GM23338 (cell line): Measurements from ENCODE around the gene SPEM3. TPM values are rescaled to one million over a fixed set of nuclear protein-coding genes. Genes with fewer than 3 reads are reported as not detected.

Experiments
- ATAC-seq: fragments of 200-7000 bp; cut with Tn5 transposase; 3 replicates; pipeline ENCODE4 v1.9.1; 2020
- DNase-seq: peaks from one replicate; pipeline ENCODE4 v3.0.0-alpha.2; 2015; ENCODE audit warnings: low spot score
- H2AFZ ChIP-seq: fragments of 200-600 bp; sonication (generic); 2 replicates; pipeline ENCODE4 v1.8.0; 2016; ENCODE audit warnings: antibody characterized with exemption, mild to moderate bottlenecking, moderate library complexity
- H3F3A ChIP-seq: fragments of 200-600 bp; sonication (generic); replicated peaks from 2 replicates; pipeline ENCODE4 v1.8.0; 2017; ENCODE audit warnings: antibody characterized with exemption, mixed run types, low read depth
- H3K27ac ChIP-seq: fragments of 200-600 bp; sonication (generic); 2 replicates; pipeline ENCODE4 v1.6.1; 2016; ENCODE audit warnings: low read depth
- H3K27me3 ChIP-seq: fragments of 200-600 bp; sonication (generic); 2 replicates; pipeline ENCODE4 v1.8.0; 2016; ENCODE audit warnings: mild to moderate bottlenecking, mixed run types, moderate library complexity; ENCODE audit not compliant: insufficient read depth
- H3K36me3 ChIP-seq: fragments of 200-600 bp; sonication (generic); 2 replicates; pipeline ENCODE4 v1.8.0; 2016; ENCODE audit warnings: mild to moderate bottlenecking; ENCODE audit not compliant: insufficient read depth
- H3K4me1 ChIP-seq: fragments of 200-600 bp; sonication (generic); 2 replicates; pipeline ENCODE4 v1.8.0; 2016; ENCODE audit warnings: mild to moderate bottlenecking, moderate library complexity; ENCODE audit not compliant: insufficient read depth
- H3K4me2 ChIP-seq: fragments of 200-600 bp; sonication (generic); 2 replicates; pipeline ENCODE4 v1.7.1; 2017; ENCODE audit warnings: mixed run types
- H3K4me3 ChIP-seq: fragments of 200-600 bp; sonication (generic); 2 replicates; pipeline ENCODE4 v1.6.1; 2016; ENCODE audit warnings: mixed run types
- H3K79me2 ChIP-seq: fragments of 200-600 bp; sonication (generic); replicated peaks from 2 replicates; pipeline ENCODE4 v1.8.0; 2017; ENCODE audit warnings: mild to moderate bottlenecking; ENCODE audit not compliant: insufficient read depth
- H3K9me2 ChIP-seq: fragments of 200-600 bp; sonication (generic); 2 replicates; pipeline ENCODE4 v1.8.0; 2017; ENCODE audit not compliant: insufficient read depth
- H4K20me1 ChIP-seq: fragments of 200-600 bp; sonication (generic); replicated peaks from 2 replicates; pipeline ENCODE4 v1.8.0; 2017; ENCODE audit warnings: mild to moderate bottlenecking; ENCODE audit not compliant: insufficient read depth
- H3K27ac Mint-ChIP-seq: 2 replicates; pipeline ENCODE4 v1.8.0; 2020; ENCODE audit warnings: inconsistent platforms, mild to moderate bottlenecking, moderate library complexity, mixed read lengths
- H3K27me3 Mint-ChIP-seq: 3 replicates; pipeline ENCODE4 v1.8.0; 2022; ENCODE audit warnings: low read depth, mild to moderate bottlenecking, moderate library complexity, mixed read lengths, inconsistent platforms; ENCODE audit not compliant: insufficient read depth, poor library complexity
- H3K36me3 Mint-ChIP-seq: 3 replicates; pipeline ENCODE4 v1.8.0; 2021; ENCODE audit warnings: low read depth, mild to moderate bottlenecking, inconsistent platforms, moderate library complexity, mixed read lengths
- H3K4me1 Mint-ChIP-seq: 3 replicates; pipeline ENCODE4 v1.8.0; 2020; ENCODE audit warnings: mild to moderate bottlenecking, inconsistent platforms, mixed read lengths
- H3K4me3 Mint-ChIP-seq: 3 replicates; pipeline ENCODE4 v1.8.0; 2021; ENCODE audit warnings: moderate library complexity, mild to moderate bottlenecking, inconsistent platforms, mixed read lengths
- H3K9me3 Mint-ChIP-seq: 3 replicates; pipeline ENCODE4 v1.8.0; 2020; ENCODE audit warnings: moderate library complexity, mild to moderate bottlenecking, inconsistent platforms, mixed read lengths
- CREB1 ChIP-seq: fragments of 250-450 bp; sonication (Bioruptor Pico); IDR thresholded peaks from 2 replicates; pipeline ENCODE4 v1.5.0; 2020; ENCODE audit warnings: low read depth, mild to moderate bottlenecking, moderate library complexity
- EZH2 ChIP-seq: fragments of 200-600 bp; sonication (generic); IDR thresholded peaks from one replicate; pipeline ENCODE4 v1.8.0; 2017; ENCODE audit warnings: antibody characterized with exemption, mild to moderate bottlenecking, low read depth; ENCODE audit not compliant: unreplicated experiment
- EZH2phosphoT487 ChIP-seq: fragments of 200-600 bp; sonication (generic); IDR thresholded peaks from one replicate; pipeline ENCODE4 v1.8.1; 2018; ENCODE audit warnings: antibody characterized with exemption; ENCODE audit not compliant: unreplicated experiment
- JUNB ChIP-seq: IDR thresholded peaks from one replicate; pipeline ENCODE4 v1.6.1; 2016; ENCODE audit warnings: antibody characterized with exemption; ENCODE audit not compliant: unreplicated experiment
- NANOG ChIP-seq: IDR thresholded peaks from 2 replicates; pipeline ENCODE4 v1.6.1; 2016; ENCODE audit warnings: antibody characterized with exemption, borderline replicate concordance
- POLR2AphosphoS5 ChIP-seq: IDR thresholded peaks from 2 replicates; pipeline ENCODE4 v1.6.1; 2016; ENCODE audit warnings: antibody characterized with exemption, low read depth
- REST ChIP-seq: IDR thresholded peaks from one replicate; pipeline ENCODE4 v1.6.1; 2018; ENCODE audit warnings: antibody characterized with exemption; ENCODE audit not compliant: unreplicated experiment
- STAT1 ChIP-seq: IDR thresholded peaks from one replicate; pipeline ENCODE4 v1.6.1; 2016; ENCODE audit warnings: antibody characterized with exemption; ENCODE audit not compliant: unreplicated experiment
- ZNF114 ChIP-seq: fragments of 250-450 bp; sonication (Bioruptor Pico); IDR thresholded peaks from 2 replicates; pipeline ENCODE4 v1.5.0; 2020; ENCODE audit warnings: mild to moderate bottlenecking, moderate library complexity
- ZNF331 ChIP-seq: fragments of 250-450 bp; sonication (Bioruptor Pico); IDR thresholded peaks from 2 replicates; pipeline ENCODE4 v1.5.0; 2020; ENCODE audit warnings: low read depth, mild to moderate bottlenecking, moderate library complexity
- polyA plus RNA-seq: library from polyadenylated mRNA; unstranded; fragments of >200 nt; fragmentation: Nextera tagmentation; extraction: Ambion mirVana; gene quantifications from 2 replicates; pipeline ENCODE4 v1.2.1, GENCODE V29; 2016
- total RNA-seq: library from RNA; depleted of rRNA; stranded (reverse); fragments of >200 nt; shearing (Covaris generic); gene quantifications from 2 replicates; pipeline ENCODE4 v1.2.3, GENCODE V29; 2014
- TF ChIP-seq, protein P1 (sequence below): fragments of 250-450 bp; sonication (Bioruptor Pico); IDR thresholded peaks from 2 replicates; pipeline ENCODE4 v1.5.0; 2020; ENCODE audit warnings: mild to moderate bottlenecking, moderate library complexity
- TF ChIP-seq, protein P2 (sequence below), 2 experiments: fragments of 200-600 bp in 1 of 2; sonication (generic) in 1 of 2; conservative IDR thresholded peaks; 2 replicates each; pipeline versions ENCODE4 v1.5.1 to v1.6.1; 2016 to 2017; ENCODE audit warnings: antibody characterized with exemption in 2 of 2, low read depth in 2 of 2, mild to moderate bottlenecking in 2 of 2, moderate library complexity in 1 of 2
- TF ChIP-seq, protein P3 (sequence below): IDR thresholded peaks from 2 replicates; pipeline ENCODE4 v1.6.1; 2016; ENCODE audit warnings: antibody characterized with exemption

The SPEM3 gene
- total and polyA plus RNA-seq, 2 experiments from 2014 or later, result not detected

DNA sequence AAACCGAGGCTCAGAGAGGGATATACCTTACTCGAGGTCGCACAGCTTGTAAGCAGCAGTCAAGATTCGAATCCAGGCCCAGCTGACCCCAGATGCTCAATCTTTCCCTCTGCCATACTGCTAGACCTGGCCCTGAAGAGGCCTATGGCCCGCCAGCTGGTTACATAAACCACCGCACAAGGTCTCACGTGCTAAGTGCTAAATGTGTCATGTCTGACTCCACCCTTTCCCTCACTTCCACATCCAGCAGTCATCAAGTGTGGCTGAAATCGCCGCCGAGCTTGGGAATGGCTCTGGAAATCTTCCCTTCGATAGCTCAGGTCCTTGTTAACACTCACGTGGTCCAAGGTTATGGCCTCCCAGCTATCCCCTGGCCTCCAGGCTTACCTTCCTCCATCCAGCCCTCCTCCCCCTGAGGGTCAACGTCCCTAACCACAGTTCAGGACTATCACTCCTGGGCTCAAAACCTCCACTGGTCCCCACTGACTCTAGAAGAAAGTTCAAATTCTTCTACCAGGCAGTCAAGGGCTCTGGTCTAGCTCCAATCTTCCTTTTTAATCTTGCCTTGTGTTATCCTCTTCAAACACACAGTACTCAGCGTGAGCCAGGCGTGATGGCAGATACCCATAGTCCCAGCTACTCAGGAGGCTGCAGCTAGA is 47.2 kb downstream of the SPEM3 start:
- Histone ChIP-seq H3K9me2 (no peaks in the 10 kb centered on the region), H3K4me3 (no peak overlapping the region), H4K20me1 (peaks cover 8% of the 10 kb centered on the region; the same call in 1 of the 2 replicates), H3F3A (0 out of 2 replicates have a peak, but pooled peaks cover 4% of the 10 kb centered on the region), H3K27ac (no peak overlapping the region), H3K4me2 (no peak overlapping the region), H3K27me3 (no peaks in the 10 kb centered on the region), H3K79me2 (peaks cover 61% of the 10 kb centered on the region), H3K4me1 (peaks cover 14% of the 10 kb centered on the region), H3K36me3 (no peaks in the 10 kb centered on the region), H2AFZ (no peak overlapping the region)
- H3K4me3 Mint-ChIP-seq, result no peak overlapping the region
- no peaks in the 10 kb centered on the region; the same call in 2 of the 3 replicates for H3K9me3 Mint-ChIP-seq
- 0 out of 2 replicates have a peak overlapping the region, but pooled peaks have one; percentile 16 for H3K27ac Mint-ChIP-seq
- H3K36me3 Mint-ChIP-seq, result peaks cover 5% of the 10 kb centered on the region; the same call in 1 of the 3 replicates
- DNase-seq (no peak), ATAC-seq (no peak)
- peaks cover 30% of the 10 kb centered on the region for H3K4me1 Mint-ChIP-seq
- TF ChIP-seq REST (no peak), ZNF331 (no peak), EZH2phosphoT487 (no peak), POLR2AphosphoS5 (no peak), ZNF114 (CRISPR knock-in tag) (no peak), EZH2 (no peak), STAT1 (no peak), NANOG (no peak), JUNB (no peak), CREB1 (CRISPR knock-in tag) (no peak)
- TF ChIP-seq, protein P1, sequence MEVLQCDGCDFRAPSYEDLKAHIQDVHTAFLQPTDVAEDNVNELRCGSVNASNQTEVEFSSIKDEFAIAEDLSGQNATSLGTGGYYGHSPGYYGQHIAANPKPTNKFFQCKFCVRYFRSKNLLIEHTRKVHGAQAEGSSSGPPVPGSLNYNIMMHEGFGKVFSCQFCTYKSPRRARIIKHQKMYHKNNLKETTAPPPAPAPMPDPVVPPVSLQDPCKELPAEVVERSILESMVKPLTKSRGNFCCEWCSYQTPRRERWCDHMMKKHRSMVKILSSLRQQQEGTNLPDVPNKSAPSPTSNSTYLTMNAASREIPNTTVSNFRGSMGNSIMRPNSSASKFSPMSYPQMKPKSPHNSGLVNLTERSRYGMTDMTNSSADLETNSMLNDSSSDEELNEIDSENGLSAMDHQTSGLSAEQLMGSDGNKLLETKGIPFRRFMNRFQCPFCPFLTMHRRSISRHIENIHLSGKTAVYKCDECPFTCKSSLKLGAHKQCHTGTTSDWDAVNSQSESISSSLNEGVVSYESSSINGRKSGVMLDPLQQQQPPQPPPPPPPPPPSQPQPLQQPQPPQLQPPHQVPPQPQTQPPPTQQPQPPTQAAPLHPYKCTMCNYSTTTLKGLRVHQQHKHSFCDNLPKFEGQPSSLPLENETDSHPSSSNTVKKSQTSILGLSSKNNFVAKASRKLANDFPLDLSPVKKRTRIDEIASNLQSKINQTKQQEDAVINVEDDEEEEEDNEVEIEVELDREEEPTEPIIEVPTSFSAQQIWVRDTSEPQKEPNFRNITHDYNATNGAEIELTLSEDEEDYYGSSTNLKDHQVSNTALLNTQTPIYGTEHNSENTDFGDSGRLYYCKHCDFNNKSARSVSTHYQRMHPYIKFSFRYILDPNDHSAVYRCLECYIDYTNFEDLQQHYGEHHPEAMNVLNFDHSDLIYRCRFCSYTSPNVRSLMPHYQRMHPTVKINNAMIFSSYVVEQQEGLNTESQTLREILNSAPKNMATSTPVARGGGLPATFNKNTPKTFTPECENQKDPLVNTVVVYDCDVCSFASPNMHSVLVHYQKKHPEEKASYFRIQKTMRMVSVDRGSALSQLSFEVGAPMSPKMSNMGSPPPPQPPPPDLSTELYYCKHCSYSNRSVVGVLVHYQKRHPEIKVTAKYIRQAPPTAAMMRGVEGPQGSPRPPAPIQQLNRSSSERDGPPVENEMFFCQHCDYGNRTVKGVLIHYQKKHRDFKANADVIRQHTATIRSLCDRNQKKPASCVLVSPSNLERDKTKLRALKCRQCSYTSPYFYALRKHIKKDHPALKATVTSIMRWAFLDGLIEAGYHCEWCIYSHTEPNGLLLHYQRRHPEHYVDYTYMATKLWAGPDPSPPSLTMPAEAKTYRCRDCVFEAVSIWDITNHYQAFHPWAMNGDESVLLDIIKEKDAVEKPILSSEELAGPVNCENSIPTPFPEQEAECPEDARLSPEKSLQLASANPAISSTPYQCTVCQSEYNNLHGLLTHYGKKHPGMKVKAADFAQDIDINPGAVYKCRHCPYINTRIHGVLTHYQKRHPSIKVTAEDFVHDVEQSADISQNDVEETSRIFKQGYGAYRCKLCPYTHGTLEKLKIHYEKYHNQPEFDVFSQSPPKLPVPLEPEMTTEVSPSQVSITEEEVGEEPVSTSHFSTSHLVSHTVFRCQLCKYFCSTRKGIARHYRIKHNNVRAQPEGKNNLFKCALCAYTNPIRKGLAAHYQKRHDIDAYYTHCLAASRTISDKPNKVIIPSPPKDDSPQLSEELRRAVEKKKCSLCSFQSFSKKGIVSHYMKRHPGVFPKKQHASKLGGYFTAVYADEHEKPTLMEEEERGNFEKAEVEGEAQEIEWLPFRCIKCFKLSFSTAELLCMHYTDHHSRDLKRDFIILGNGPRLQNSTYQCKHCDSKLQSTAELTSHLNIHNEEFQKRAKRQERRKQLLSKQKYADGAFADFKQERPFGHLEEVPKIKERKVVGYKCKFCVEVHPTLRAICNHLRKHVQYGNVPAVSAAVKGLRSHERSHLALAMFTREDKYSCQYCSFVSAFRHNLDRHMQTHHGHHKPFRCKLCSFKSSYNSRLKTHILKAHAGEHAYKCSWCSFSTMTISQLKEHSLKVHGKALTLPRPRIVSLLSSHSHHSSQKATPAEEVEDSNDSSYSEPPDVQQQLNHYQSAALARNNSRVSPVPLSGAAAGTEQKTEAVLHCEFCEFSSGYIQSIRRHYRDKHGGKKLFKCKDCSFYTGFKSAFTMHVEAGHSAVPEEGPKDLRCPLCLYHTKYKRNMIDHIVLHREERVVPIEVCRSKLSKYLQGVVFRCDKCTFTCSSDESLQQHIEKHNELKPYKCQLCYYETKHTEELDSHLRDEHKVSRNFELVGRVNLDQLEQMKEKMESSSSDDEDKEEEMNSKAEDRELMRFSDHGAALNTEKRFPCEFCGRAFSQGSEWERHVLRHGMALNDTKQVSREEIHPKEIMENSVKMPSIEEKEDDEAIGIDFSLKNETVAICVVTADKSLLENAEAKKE (CRISPR knock-in tag), result no peak
- TF ChIP-seq, protein P2, sequence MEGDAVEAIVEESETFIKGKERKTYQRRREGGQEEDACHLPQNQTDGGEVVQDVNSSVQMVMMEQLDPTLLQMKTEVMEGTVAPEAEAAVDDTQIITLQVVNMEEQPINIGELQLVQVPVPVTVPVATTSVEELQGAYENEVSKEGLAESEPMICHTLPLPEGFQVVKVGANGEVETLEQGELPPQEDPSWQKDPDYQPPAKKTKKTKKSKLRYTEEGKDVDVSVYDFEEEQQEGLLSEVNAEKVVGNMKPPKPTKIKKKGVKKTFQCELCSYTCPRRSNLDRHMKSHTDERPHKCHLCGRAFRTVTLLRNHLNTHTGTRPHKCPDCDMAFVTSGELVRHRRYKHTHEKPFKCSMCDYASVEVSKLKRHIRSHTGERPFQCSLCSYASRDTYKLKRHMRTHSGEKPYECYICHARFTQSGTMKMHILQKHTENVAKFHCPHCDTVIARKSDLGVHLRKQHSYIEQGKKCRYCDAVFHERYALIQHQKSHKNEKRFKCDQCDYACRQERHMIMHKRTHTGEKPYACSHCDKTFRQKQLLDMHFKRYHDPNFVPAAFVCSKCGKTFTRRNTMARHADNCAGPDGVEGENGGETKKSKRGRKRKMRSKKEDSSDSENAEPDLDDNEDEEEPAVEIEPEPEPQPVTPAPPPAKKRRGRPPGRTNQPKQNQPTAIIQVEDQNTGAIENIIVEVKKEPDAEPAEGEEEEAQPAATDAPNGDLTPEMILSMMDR (conservative IDR thresholded peaks at IDR 0.05; ENCODE audit: low read depth in 2 of 2), result no peak
- TF ChIP-seq, protein P3, sequence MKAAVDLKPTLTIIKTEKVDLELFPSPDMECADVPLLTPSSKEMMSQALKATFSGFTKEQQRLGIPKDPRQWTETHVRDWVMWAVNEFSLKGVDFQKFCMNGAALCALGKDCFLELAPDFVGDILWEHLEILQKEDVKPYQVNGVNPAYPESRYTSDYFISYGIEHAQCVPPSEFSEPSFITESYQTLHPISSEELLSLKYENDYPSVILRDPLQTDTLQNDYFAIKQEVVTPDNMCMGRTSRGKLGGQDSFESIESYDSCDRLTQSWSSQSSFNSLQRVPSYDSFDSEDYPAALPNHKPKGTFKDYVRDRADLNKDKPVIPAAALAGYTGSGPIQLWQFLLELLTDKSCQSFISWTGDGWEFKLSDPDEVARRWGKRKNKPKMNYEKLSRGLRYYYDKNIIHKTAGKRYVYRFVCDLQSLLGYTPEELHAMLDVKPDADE, result no peak
- H3K27me3 Mint-ChIP-seq, result peaks cover 13% of the 10 kb centered on the region
